ENCODE measurements around the gene ZDHHC4. TPM values are rescaled to one million over a fixed set of nuclear protein-coding genes. Genes with fewer than 3 reads are reported as not detected.

ZDHHC4 gene
- total RNA-seq, 1 experiment from 2014 or later = 62.0 TPM

GRCh38 chr7:6600093-6600492 lies 22.8 kb downstream of the ZDHHC4 start:
- no peak for TF ChIP-seq CTCF (conservative IDR thresholded peaks at IDR 0.05)
- Mint-ChIP-seq H3K27me3 (ENCODE audit: low read depth) (no peaks in the 10 kb centered on the region), H3K27ac (no peak overlapping the region; a peak in 1 of 7 replicates), H3K4me3 (no peak overlapping the region), H3K36me3 (ENCODE audit: insufficient read depth in 1 of 3, low read depth in 3 of 3) (peaks cover 19 to 80% (median 69%) of the 10 kb centered on the region in 3 experiments; a peak in 6 of 7 replicates), H3K4me1 (no peaks in the 10 kb centered on the region), H3K9me3 (no peaks in the 10 kb centered on the region)
- Histone ChIP-seq H3K4ac (ENCODE audit: low read depth, low read length) (no peak overlapping the region), H2AFZ (ENCODE audit: low read length) (no peak overlapping the region), H3K79me2 (ENCODE audit: insufficient read depth, low read length) (no peaks in the 10 kb centered on the region), H4K5ac (ENCODE audit: insufficient read length, low read depth, low read length) (no peak overlapping the region), H2BK120ac (ENCODE audit: low read depth, low read length, poor library complexity, severe bottlenecking) (no peak overlapping the region), H3K4me1 (ENCODE audit: insufficient read depth, low read length) (no peaks in the 10 kb centered on the region), H3K18ac (ENCODE audit: insufficient read length, low read depth, low read length) (no peak overlapping the region), H2BK12ac (ENCODE audit: insufficient read length, low read depth, low read length) (no peak overlapping the region), H3K56ac (ENCODE audit: insufficient read length, low read depth, low read length) (no peak overlapping the region), H3K27me3 (ENCODE audit: insufficient read depth, low read length) (no peaks in the 10 kb centered on the region), H4K8ac (replicated peaks; ENCODE audit: insufficient read length, low read depth, low read length) (no peak overlapping the region), H3K9me3 (ENCODE audit: control insufficient read depth, low read depth, low read length) (no peaks in the 10 kb centered on the region), H3K14ac (ENCODE audit: insufficient read depth, low read length) (no peak overlapping the region), H3T11ph (ENCODE audit: low read length) (no peak overlapping the region), H4K91ac (ENCODE audit: insufficient read length, low read depth, low read length) (no peak overlapping the region), H3K79me1 (ENCODE audit: insufficient read depth, low read depth, low read length, poor library complexity, severe bottlenecking) (no peaks in the 10 kb centered on the region), H2BK5ac (ENCODE audit: insufficient read length, low read length) (no peak overlapping the region), H3K9ac (ENCODE audit: extremely low read depth, insufficient read length, low read length) (no peak overlapping the region), H3K23me2 (ENCODE audit: insufficient read length, low read depth, low read length, poor library complexity, severe bottlenecking) (no peaks in the 10 kb centered on the region), H3K27ac (ENCODE audit: insufficient read length, low read depth, low read length) (no peak overlapping the region), H3K4me2 (ENCODE audit: insufficient read depth, insufficient read length, low read length) (no peak overlapping the region), H3K23ac (ENCODE audit: insufficient read length, low read depth, low read length) (no peak overlapping the region), H2AK5ac (ENCODE audit: insufficient read length, low read length) (no peak overlapping the region), H4K20me1 (ENCODE audit: control insufficient read depth, insufficient read depth, insufficient read length) (no peaks in the 10 kb centered on the region), H2BK15ac (ENCODE audit: low read depth, low read length) (no peak overlapping the region), H2BK20ac (ENCODE audit: low read depth, low read length, poor library complexity, severe bottlenecking) (no peak overlapping the region)
- no CpG with 5 or more reads among the region's 15 CpGs for WGBS (ENCODE audit: extremely low coverage, insufficient read length, low lambda C conversion rate)
- DNase-seq = no peak
